CD14-positive monocyte (primary cell): ENCODE data around the gene ZNF648. TPM values are rescaled to one million over a fixed set of nuclear protein-coding genes. Genes with fewer than 3 reads are reported as not detected.
A peak's percentile ranks its signal among the peaks of the same experiment; 100 is the strongest.

ENCODE experiments used
- DNase-seq, 3 donors: peaks; one replicate each; pipeline ENCODE4 v3.0.0-alpha.2; 2011 to 2022
- H2AFZ ChIP-seq: 2 replicates; pipeline ENCODE4 v1.6.0; 2012; ENCODE audit warnings: mild to moderate bottlenecking, low read depth, low read length, inconsistent platforms; ENCODE audit not compliant: insufficient read depth, poor library complexity, severe bottlenecking
- H3K27ac ChIP-seq, 2 donors: 1 replicate in 1 of 2; 2 replicates in 1 of 2; pipeline ENCODE4 v1.5.1; 2012 to 2013; ENCODE audit warnings: low read length in 2 of 2, control low read depth in 1 of 2, inconsistent platforms in 1 of 2, low read depth in 1 of 2, mild to moderate bottlenecking in 1 of 2
- H3K27me3 ChIP-seq, 2 donors: one replicate each; pipeline versions ENCODE4 v1.6.0 to v1.6.1; 2011 to 2013; ENCODE audit warnings: low read length in 2 of 2; ENCODE audit not compliant: control insufficient read depth in 2 of 2, insufficient read depth in 2 of 2
- H3K36me3 ChIP-seq, 2 donors: replicated peaks in 1 of 2; 1 replicate in 1 of 2; 2 replicates in 1 of 2; pipeline versions ENCODE4 v1.5.1 to v1.6.1; 2012 to 2013; ENCODE audit warnings: low read length in 2 of 2, control low read depth in 1 of 2, inconsistent platforms in 1 of 2, mild to moderate bottlenecking in 1 of 2; ENCODE audit not compliant: insufficient read depth in 2 of 2, control insufficient read depth in 1 of 2
- H3K4me1 ChIP-seq, 2 donors: 1 replicate in 1 of 2; 2 replicates in 1 of 2; pipeline versions ENCODE4 v1.5.1 to v1.6.1; 2012 to 2013; ENCODE audit warnings: low read length in 2 of 2, control low read depth in 1 of 2, inconsistent platforms in 1 of 2, mild to moderate bottlenecking in 1 of 2, moderate library complexity in 1 of 2; ENCODE audit not compliant: insufficient read depth in 2 of 2, control insufficient read depth in 1 of 2
- H3K4me2 ChIP-seq: replicated peaks from 2 replicates; pipeline ENCODE3; 2012; ENCODE audit warnings: low read length, moderate library complexity, mild to moderate bottlenecking; ENCODE audit not compliant: poor library complexity, severe bottlenecking; ENCODE audit errors: extremely low read depth
- H3K4me3 ChIP-seq, 3 experiments: fragments of 200-600 bp in 1 of 3; sonication (generic) in 1 of 3; replicated peaks in 1 of 3; 1 replicate in 2 of 3; 2 replicates in 1 of 3; pipeline ENCODE4 v1.5.1; 2011 to 2013; ENCODE audit warnings: low read length in 3 of 3, mild to moderate bottlenecking in 3 of 3, control low read depth in 2 of 3, low read depth in 2 of 3, inconsistent platforms in 1 of 3, moderate library complexity in 1 of 3
- H3K79me2 ChIP-seq: 2 replicates; pipeline ENCODE4 v1.6.0; 2012; ENCODE audit warnings: mild to moderate bottlenecking, control low read depth, inconsistent platforms, low read length, moderate library complexity; ENCODE audit not compliant: insufficient read depth
- H3K9ac ChIP-seq: 2 replicates; pipeline ENCODE4 v1.6.0; 2017; ENCODE audit warnings: low read length, mild to moderate bottlenecking; ENCODE audit not compliant: insufficient read depth, poor library complexity, severe bottlenecking
- H3K9me3 ChIP-seq, 2 donors: replicated peaks in 1 of 2; 1 replicate in 1 of 2; 2 replicates in 1 of 2; pipeline versions ENCODE4 v1.5.1 to v1.6.1; 2012 to 2013; ENCODE audit warnings: low read length in 2 of 2, control low read depth in 1 of 2; ENCODE audit not compliant: control insufficient read depth in 1 of 2, insufficient read depth in 1 of 2
- H4K20me1 ChIP-seq: 2 replicates; pipeline ENCODE4 v1.6.0; 2012; ENCODE audit warnings: mild to moderate bottlenecking, low read length, control low read depth, moderate library complexity; ENCODE audit not compliant: insufficient read depth
- H3K27ac Mint-ChIP-seq, 7 donors: one replicate each; pipeline ENCODE4 v1.8.0; 2020; ENCODE audit warnings: mild to moderate bottlenecking in 7 of 7, mixed read lengths in 7 of 7, moderate library complexity in 6 of 7, inconsistent platforms in 2 of 7
- H3K27me3 Mint-ChIP-seq, 3 donors: one replicate each; pipeline ENCODE4 v1.8.0; 2021 to 2022; ENCODE audit warnings: low read depth in 3 of 3, mild to moderate bottlenecking in 3 of 3, mixed read lengths in 3 of 3, moderate library complexity in 3 of 3, inconsistent platforms in 1 of 3
- H3K36me3 Mint-ChIP-seq, 2 donors: one replicate each; pipeline ENCODE4 v1.8.0; 2020; ENCODE audit warnings: mixed read lengths in 2 of 2, inconsistent platforms in 1 of 2, mild to moderate bottlenecking in 1 of 2
- H3K4me1 Mint-ChIP-seq: one replicate; pipeline ENCODE4 v1.8.0; 2020; ENCODE audit warnings: mild to moderate bottlenecking, mixed read lengths
- H3K4me3 Mint-ChIP-seq, 2 donors: one replicate each; pipeline ENCODE4 v1.8.0; 2020; ENCODE audit warnings: mild to moderate bottlenecking in 2 of 2, mixed read lengths in 2 of 2, moderate library complexity in 1 of 2
- H3K9me3 Mint-ChIP-seq, 7 donors: one replicate each; pipeline ENCODE4 v1.8.0; 2020 to 2022; ENCODE audit warnings: mixed read lengths in 7 of 7, mild to moderate bottlenecking in 6 of 7, moderate library complexity in 6 of 7, inconsistent platforms in 2 of 7
- CTCF ChIP-seq: fragments of 200-600 bp; IDR thresholded peaks from one replicate; pipeline ENCODE4 v1.8.0; 2022; ENCODE audit warnings: antibody characterized with exemption, mild to moderate bottlenecking
- WGBS: methylation state at CpG from one replicate; pipeline ENCODE4 v1.1.5; 2013; ENCODE audit warnings: missing lambda C conversion rate; ENCODE audit not compliant: insufficient coverage; 5-methylcytosine and 5-hydroxymethylcytosine counted together
- intact Hi-C, 2 donors: fragments of 100-400 bp; cut with micrococcal nuclease; formaldehyde crosslinking; loops; one replicate each; pipeline versions ENCODE4 v1.15.0 to v1.15.1; 2023
- polyA plus RNA-seq, 3 donors: library from polyadenylated mRNA; depleted of rRNA in 1 of 3; unstranded in 2 of 3; stranded (reverse) in 1 of 3; fragments of 300-500 nt in 2 of 3; fragments of >200 nt in 1 of 3; fragmentation: Illumina TruSeq in 2 of 3; gene quantifications; 1 replicate in 2 of 3; 2 replicates in 1 of 3; pipeline ENCODE4 v1.2.3, GENCODE V29; 2012 to 2021

The ZNF648 gene
- polyA plus RNA-seq, 3 donors, result not detected

- 91% methylated on average over 1 of the region's 1 CpG for WGBS
- no peaks in the 10 kb centered on the region for H3K27me3 ChIP-seq
- no peaks in the 10 kb centered on the region for H3K36me3 ChIP-seq
- H3K4me1 Mint-ChIP-seq, result peaks cover 11% of the 10 kb centered on the region
- no peak overlapping the region for H3K9ac ChIP-seq
- H3K4me3 ChIP-seq, result no peak overlapping the region
- intact Hi-C loops, result loop anchor here (10.0 kb wide), 3 partner anchors 114 to 704 kb away; partner anchors contain the start of genes NPL (in 1 of the 2) and RGS16 (in 1 of the 2)
- H3K27me3 Mint-ChIP-seq, result peaks cover 0 to 3% (median 0%) of the 10 kb centered on the region in 3 donors
- no peak overlapping the region for H3K4me3 Mint-ChIP-seq
- no peak overlapping the region for H3K27ac ChIP-seq
- H3K4me2 ChIP-seq, result no peak overlapping the region
- no peaks in the 10 kb centered on the region for H3K36me3 Mint-ChIP-seq
- H2AFZ ChIP-seq, result no peak overlapping the region
- no peaks in the 10 kb centered on the region for H3K79me2 ChIP-seq
- TF ChIP-seq CTCF, result peak; percentile 62
- H3K9me3 Mint-ChIP-seq, result no peaks in the 10 kb centered on the region
- peak; percentile 5 to 27 (median 20) for DNase-seq
- H3K4me1 ChIP-seq, result peaks cover 6 to 7% of the 10 kb centered on the region in 2 donors
- no peaks in the 10 kb centered on the region for H4K20me1 ChIP-seq
- no peak overlapping the region for H3K27ac Mint-ChIP-seq
- H3K9me3 ChIP-seq, result no peaks in the 10 kb centered on the region
Measured at GRCh38 chr1:182080955-182081582, 19.6 kb upstream of the ZNF648 start.

- H3K9me3 Mint-ChIP-seq, result peaks cover 0 to 2% (median 0%) of the 10 kb centered on the region in 7 donors
- no peaks in the 10 kb centered on the region for H3K36me3 ChIP-seq
- H3K4me3 Mint-ChIP-seq, result no peak overlapping the region
- H3K27me3 ChIP-seq, result no peaks in the 10 kb centered on the region
- no peak overlapping the region for H3K4me2 ChIP-seq
- H3K79me2 ChIP-seq, result no peaks in the 10 kb centered on the region
- no peak overlapping the region for H3K27ac Mint-ChIP-seq
- 68% methylated on average over 3 of the region's 3 CpGs for WGBS
- H3K36me3 Mint-ChIP-seq, result no peaks in the 10 kb centered on the region
- no peak overlapping the region for H3K27ac ChIP-seq
- H3K4me1 Mint-ChIP-seq, result peaks cover 9% of the 10 kb centered on the region
- H3K4me3 ChIP-seq, result no peak overlapping the region
- intact Hi-C loops, result loop anchor here (10.0 kb wide), 3 partner anchors 115 to 705 kb away; partner anchors contain the start of genes NPL (in 1 of the 2) and RGS16 (in 1 of the 2)
- H3K9ac ChIP-seq, result no peak overlapping the region
- peaks cover 6 to 7% of the 10 kb centered on the region in 2 donors for H3K4me1 ChIP-seq
- H4K20me1 ChIP-seq, result no peaks in the 10 kb centered on the region
- H3K27me3 Mint-ChIP-seq, result peaks cover 0 to 4% (median 0%) of the 10 kb centered on the region in 3 donors
- DNase-seq, result no peak
- H2AFZ ChIP-seq, result no peak overlapping the region
- H3K9me3 ChIP-seq, result no peaks in the 10 kb centered on the region
- no peak for TF ChIP-seq CTCF
Measured at GRCh38 chr1:182080040-182080439, 18.5 kb upstream of the ZNF648 start.
